GM23338 (cell line): ENCODE results near the gene GTSE1. TPM values are rescaled to one million over a fixed set of nuclear protein-coding genes. Genes with fewer than 3 reads are reported as not detected.

Experiments
- ATAC-seq: fragments of 200-7000 bp; cut with Tn5 transposase; 3 replicates; pipeline ENCODE4 v1.9.1; 2020
- DNase-seq: peaks from one replicate; pipeline ENCODE4 v3.0.0-alpha.2; 2015; ENCODE audit warnings: low spot score
- H2AFZ ChIP-seq: fragments of 200-600 bp; sonication (generic); 2 replicates; pipeline ENCODE4 v1.8.0; 2016; ENCODE audit warnings: antibody characterized with exemption, mild to moderate bottlenecking, moderate library complexity
- H3F3A ChIP-seq: fragments of 200-600 bp; sonication (generic); replicated peaks from 2 replicates; pipeline ENCODE4 v1.8.0; 2017; ENCODE audit warnings: antibody characterized with exemption, mixed run types, low read depth
- H3K27ac ChIP-seq: fragments of 200-600 bp; sonication (generic); 2 replicates; pipeline ENCODE4 v1.6.1; 2016; ENCODE audit warnings: low read depth
- H3K27me3 ChIP-seq: fragments of 200-600 bp; sonication (generic); 2 replicates; pipeline ENCODE4 v1.8.0; 2016; ENCODE audit warnings: mild to moderate bottlenecking, mixed run types, moderate library complexity; ENCODE audit not compliant: insufficient read depth
- H3K36me3 ChIP-seq: fragments of 200-600 bp; sonication (generic); 2 replicates; pipeline ENCODE4 v1.8.0; 2016; ENCODE audit warnings: mild to moderate bottlenecking; ENCODE audit not compliant: insufficient read depth
- H3K4me1 ChIP-seq: fragments of 200-600 bp; sonication (generic); 2 replicates; pipeline ENCODE4 v1.8.0; 2016; ENCODE audit warnings: mild to moderate bottlenecking, moderate library complexity; ENCODE audit not compliant: insufficient read depth
- H3K4me2 ChIP-seq: fragments of 200-600 bp; sonication (generic); 2 replicates; pipeline ENCODE4 v1.7.1; 2017; ENCODE audit warnings: mixed run types
- H3K4me3 ChIP-seq: fragments of 200-600 bp; sonication (generic); 2 replicates; pipeline ENCODE4 v1.6.1; 2016; ENCODE audit warnings: mixed run types
- H3K79me2 ChIP-seq: fragments of 200-600 bp; sonication (generic); replicated peaks from 2 replicates; pipeline ENCODE4 v1.8.0; 2017; ENCODE audit warnings: mild to moderate bottlenecking; ENCODE audit not compliant: insufficient read depth
- H3K9me2 ChIP-seq: fragments of 200-600 bp; sonication (generic); 2 replicates; pipeline ENCODE4 v1.8.0; 2017; ENCODE audit not compliant: insufficient read depth
- H4K20me1 ChIP-seq: fragments of 200-600 bp; sonication (generic); replicated peaks from 2 replicates; pipeline ENCODE4 v1.8.0; 2017; ENCODE audit warnings: mild to moderate bottlenecking; ENCODE audit not compliant: insufficient read depth
- H3K27ac Mint-ChIP-seq: 2 replicates; pipeline ENCODE4 v1.8.0; 2020; ENCODE audit warnings: inconsistent platforms, mild to moderate bottlenecking, moderate library complexity, mixed read lengths
- H3K27me3 Mint-ChIP-seq: 3 replicates; pipeline ENCODE4 v1.8.0; 2022; ENCODE audit warnings: low read depth, mild to moderate bottlenecking, moderate library complexity, mixed read lengths, inconsistent platforms; ENCODE audit not compliant: insufficient read depth, poor library complexity
- H3K36me3 Mint-ChIP-seq: 3 replicates; pipeline ENCODE4 v1.8.0; 2021; ENCODE audit warnings: low read depth, mild to moderate bottlenecking, inconsistent platforms, moderate library complexity, mixed read lengths
- H3K4me1 Mint-ChIP-seq: 3 replicates; pipeline ENCODE4 v1.8.0; 2020; ENCODE audit warnings: mild to moderate bottlenecking, inconsistent platforms, mixed read lengths
- H3K4me3 Mint-ChIP-seq: 3 replicates; pipeline ENCODE4 v1.8.0; 2021; ENCODE audit warnings: moderate library complexity, mild to moderate bottlenecking, inconsistent platforms, mixed read lengths
- H3K9me3 Mint-ChIP-seq: 3 replicates; pipeline ENCODE4 v1.8.0; 2020; ENCODE audit warnings: moderate library complexity, mild to moderate bottlenecking, inconsistent platforms, mixed read lengths
- CREB1 ChIP-seq: fragments of 250-450 bp; sonication (Bioruptor Pico); IDR thresholded peaks from 2 replicates; pipeline ENCODE4 v1.5.0; 2020; ENCODE audit warnings: low read depth, mild to moderate bottlenecking, moderate library complexity
- CTCF ChIP-seq, 2 experiments: fragments of 200-600 bp in 1 of 2; sonication (generic) in 1 of 2; conservative IDR thresholded peaks; 2 replicates each; pipeline versions ENCODE4 v1.5.1 to v1.6.1; 2016 to 2017; ENCODE audit warnings: antibody characterized with exemption in 2 of 2, low read depth in 2 of 2, mild to moderate bottlenecking in 2 of 2, moderate library complexity in 1 of 2
- ETS1 ChIP-seq: IDR thresholded peaks from 2 replicates; pipeline ENCODE4 v1.6.1; 2016; ENCODE audit warnings: antibody characterized with exemption
- EZH2 ChIP-seq: fragments of 200-600 bp; sonication (generic); IDR thresholded peaks from one replicate; pipeline ENCODE4 v1.8.0; 2017; ENCODE audit warnings: antibody characterized with exemption, mild to moderate bottlenecking, low read depth; ENCODE audit not compliant: unreplicated experiment
- EZH2phosphoT487 ChIP-seq: fragments of 200-600 bp; sonication (generic); IDR thresholded peaks from one replicate; pipeline ENCODE4 v1.8.1; 2018; ENCODE audit warnings: antibody characterized with exemption; ENCODE audit not compliant: unreplicated experiment
- JUNB ChIP-seq: IDR thresholded peaks from one replicate; pipeline ENCODE4 v1.6.1; 2016; ENCODE audit warnings: antibody characterized with exemption; ENCODE audit not compliant: unreplicated experiment
- NANOG ChIP-seq: IDR thresholded peaks from 2 replicates; pipeline ENCODE4 v1.6.1; 2016; ENCODE audit warnings: antibody characterized with exemption, borderline replicate concordance
- POLR2AphosphoS5 ChIP-seq: IDR thresholded peaks from 2 replicates; pipeline ENCODE4 v1.6.1; 2016; ENCODE audit warnings: antibody characterized with exemption, low read depth
- REST ChIP-seq: IDR thresholded peaks from one replicate; pipeline ENCODE4 v1.6.1; 2018; ENCODE audit warnings: antibody characterized with exemption; ENCODE audit not compliant: unreplicated experiment
- STAT1 ChIP-seq: IDR thresholded peaks from one replicate; pipeline ENCODE4 v1.6.1; 2016; ENCODE audit warnings: antibody characterized with exemption; ENCODE audit not compliant: unreplicated experiment
- ZNF114 ChIP-seq: fragments of 250-450 bp; sonication (Bioruptor Pico); IDR thresholded peaks from 2 replicates; pipeline ENCODE4 v1.5.0; 2020; ENCODE audit warnings: mild to moderate bottlenecking, moderate library complexity
- ZNF331 ChIP-seq: fragments of 250-450 bp; sonication (Bioruptor Pico); IDR thresholded peaks from 2 replicates; pipeline ENCODE4 v1.5.0; 2020; ENCODE audit warnings: low read depth, mild to moderate bottlenecking, moderate library complexity
- polyA plus RNA-seq: library from polyadenylated mRNA; unstranded; fragments of >200 nt; fragmentation: Nextera tagmentation; extraction: Ambion mirVana; gene quantifications from 2 replicates; pipeline ENCODE4 v1.2.1, GENCODE V29; 2016
- total RNA-seq: library from RNA; depleted of rRNA; stranded (reverse); fragments of >200 nt; shearing (Covaris generic); gene quantifications from 2 replicates; pipeline ENCODE4 v1.2.3, GENCODE V29; 2014
- TF ChIP-seq, protein P1 (sequence below): fragments of 250-450 bp; sonication (Bioruptor Pico); IDR thresholded peaks from 2 replicates; pipeline ENCODE4 v1.5.0; 2020; ENCODE audit warnings: mild to moderate bottlenecking, moderate library complexity

Gene GTSE1
- total and polyA plus RNA-seq, 2 experiments from 2014 or later: 26.3 to 28.6 TPM

GRCh38 chr22:46359362-46359761 is 62.7 kb downstream of the GTSE1 start:
- H3K9me2 ChIP-seq: no peaks in the 10 kb centered on the region
- H3K4me3 ChIP-seq: no peak overlapping the region
- Mint-ChIP-seq H3K9me3 (peaks cover 2% of the 10 kb centered on the region; the same call in 1 of the 3 replicates), H3K27me3 (peaks cover 8% of the 10 kb centered on the region), H3K4me1 (no peaks in the 10 kb centered on the region; the same call in 1 of the 3 replicates), H3K27ac (no peak overlapping the region), H3K36me3 (peaks cover 32% of the 10 kb centered on the region), H3K4me3 (no peak overlapping the region)
- no peaks in the 10 kb centered on the region for H3K79me2 ChIP-seq
- ATAC-seq (no peak), DNase-seq (no peak)
- no peak overlapping the region for H3K4me2 ChIP-seq
- H4K20me1 ChIP-seq: peaks cover 9% of the 10 kb centered on the region
- 0 out of 2 replicates have a peak overlapping the region, but pooled peaks have one; percentile 19 for H3K27ac ChIP-seq
- H2AFZ ChIP-seq: no peak overlapping the region
- no peaks in the 10 kb centered on the region for H3K27me3 ChIP-seq
- H3K4me1 ChIP-seq: no peaks in the 10 kb centered on the region
- TF ChIP-seq CTCF (conservative IDR thresholded peaks at IDR 0.05; ENCODE audit: low read depth in 2 of 2): no peak
- TF ChIP-seq ZNF114 (CRISPR knock-in tag): no peak
- no peak for TF ChIP-seq JUNB
- TF ChIP-seq POLR2AphosphoS5: no peak
- no peak for TF ChIP-seq ZNF331 (CRISPR knock-in tag)
- TF ChIP-seq CREB1 (CRISPR knock-in tag): no peak
- TF ChIP-seq ETS1: no peak
- no peak for TF ChIP-seq EZH2phosphoT487
- no peak for TF ChIP-seq NANOG
- TF ChIP-seq, protein P1, sequence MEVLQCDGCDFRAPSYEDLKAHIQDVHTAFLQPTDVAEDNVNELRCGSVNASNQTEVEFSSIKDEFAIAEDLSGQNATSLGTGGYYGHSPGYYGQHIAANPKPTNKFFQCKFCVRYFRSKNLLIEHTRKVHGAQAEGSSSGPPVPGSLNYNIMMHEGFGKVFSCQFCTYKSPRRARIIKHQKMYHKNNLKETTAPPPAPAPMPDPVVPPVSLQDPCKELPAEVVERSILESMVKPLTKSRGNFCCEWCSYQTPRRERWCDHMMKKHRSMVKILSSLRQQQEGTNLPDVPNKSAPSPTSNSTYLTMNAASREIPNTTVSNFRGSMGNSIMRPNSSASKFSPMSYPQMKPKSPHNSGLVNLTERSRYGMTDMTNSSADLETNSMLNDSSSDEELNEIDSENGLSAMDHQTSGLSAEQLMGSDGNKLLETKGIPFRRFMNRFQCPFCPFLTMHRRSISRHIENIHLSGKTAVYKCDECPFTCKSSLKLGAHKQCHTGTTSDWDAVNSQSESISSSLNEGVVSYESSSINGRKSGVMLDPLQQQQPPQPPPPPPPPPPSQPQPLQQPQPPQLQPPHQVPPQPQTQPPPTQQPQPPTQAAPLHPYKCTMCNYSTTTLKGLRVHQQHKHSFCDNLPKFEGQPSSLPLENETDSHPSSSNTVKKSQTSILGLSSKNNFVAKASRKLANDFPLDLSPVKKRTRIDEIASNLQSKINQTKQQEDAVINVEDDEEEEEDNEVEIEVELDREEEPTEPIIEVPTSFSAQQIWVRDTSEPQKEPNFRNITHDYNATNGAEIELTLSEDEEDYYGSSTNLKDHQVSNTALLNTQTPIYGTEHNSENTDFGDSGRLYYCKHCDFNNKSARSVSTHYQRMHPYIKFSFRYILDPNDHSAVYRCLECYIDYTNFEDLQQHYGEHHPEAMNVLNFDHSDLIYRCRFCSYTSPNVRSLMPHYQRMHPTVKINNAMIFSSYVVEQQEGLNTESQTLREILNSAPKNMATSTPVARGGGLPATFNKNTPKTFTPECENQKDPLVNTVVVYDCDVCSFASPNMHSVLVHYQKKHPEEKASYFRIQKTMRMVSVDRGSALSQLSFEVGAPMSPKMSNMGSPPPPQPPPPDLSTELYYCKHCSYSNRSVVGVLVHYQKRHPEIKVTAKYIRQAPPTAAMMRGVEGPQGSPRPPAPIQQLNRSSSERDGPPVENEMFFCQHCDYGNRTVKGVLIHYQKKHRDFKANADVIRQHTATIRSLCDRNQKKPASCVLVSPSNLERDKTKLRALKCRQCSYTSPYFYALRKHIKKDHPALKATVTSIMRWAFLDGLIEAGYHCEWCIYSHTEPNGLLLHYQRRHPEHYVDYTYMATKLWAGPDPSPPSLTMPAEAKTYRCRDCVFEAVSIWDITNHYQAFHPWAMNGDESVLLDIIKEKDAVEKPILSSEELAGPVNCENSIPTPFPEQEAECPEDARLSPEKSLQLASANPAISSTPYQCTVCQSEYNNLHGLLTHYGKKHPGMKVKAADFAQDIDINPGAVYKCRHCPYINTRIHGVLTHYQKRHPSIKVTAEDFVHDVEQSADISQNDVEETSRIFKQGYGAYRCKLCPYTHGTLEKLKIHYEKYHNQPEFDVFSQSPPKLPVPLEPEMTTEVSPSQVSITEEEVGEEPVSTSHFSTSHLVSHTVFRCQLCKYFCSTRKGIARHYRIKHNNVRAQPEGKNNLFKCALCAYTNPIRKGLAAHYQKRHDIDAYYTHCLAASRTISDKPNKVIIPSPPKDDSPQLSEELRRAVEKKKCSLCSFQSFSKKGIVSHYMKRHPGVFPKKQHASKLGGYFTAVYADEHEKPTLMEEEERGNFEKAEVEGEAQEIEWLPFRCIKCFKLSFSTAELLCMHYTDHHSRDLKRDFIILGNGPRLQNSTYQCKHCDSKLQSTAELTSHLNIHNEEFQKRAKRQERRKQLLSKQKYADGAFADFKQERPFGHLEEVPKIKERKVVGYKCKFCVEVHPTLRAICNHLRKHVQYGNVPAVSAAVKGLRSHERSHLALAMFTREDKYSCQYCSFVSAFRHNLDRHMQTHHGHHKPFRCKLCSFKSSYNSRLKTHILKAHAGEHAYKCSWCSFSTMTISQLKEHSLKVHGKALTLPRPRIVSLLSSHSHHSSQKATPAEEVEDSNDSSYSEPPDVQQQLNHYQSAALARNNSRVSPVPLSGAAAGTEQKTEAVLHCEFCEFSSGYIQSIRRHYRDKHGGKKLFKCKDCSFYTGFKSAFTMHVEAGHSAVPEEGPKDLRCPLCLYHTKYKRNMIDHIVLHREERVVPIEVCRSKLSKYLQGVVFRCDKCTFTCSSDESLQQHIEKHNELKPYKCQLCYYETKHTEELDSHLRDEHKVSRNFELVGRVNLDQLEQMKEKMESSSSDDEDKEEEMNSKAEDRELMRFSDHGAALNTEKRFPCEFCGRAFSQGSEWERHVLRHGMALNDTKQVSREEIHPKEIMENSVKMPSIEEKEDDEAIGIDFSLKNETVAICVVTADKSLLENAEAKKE (CRISPR knock-in tag): no peak
- no peak for TF ChIP-seq STAT1
- no peak for TF ChIP-seq REST
- TF ChIP-seq EZH2: no peak
- H3F3A ChIP-seq: peaks cover 4% of the 10 kb centered on the region; the same call in 1 of the 2 replicates
- peaks cover 3% of the 10 kb centered on the region; the same call in 1 of the 2 replicates for H3K36me3 ChIP-seq
